ENCODE data around the gene PKD1.
"Not testable (repeated sequence)": the region's sequence is repeated elsewhere in the genome, so short reads cannot be mapped to it uniquely, and the experiment has no call there.

PKD1 gene

DNA sequence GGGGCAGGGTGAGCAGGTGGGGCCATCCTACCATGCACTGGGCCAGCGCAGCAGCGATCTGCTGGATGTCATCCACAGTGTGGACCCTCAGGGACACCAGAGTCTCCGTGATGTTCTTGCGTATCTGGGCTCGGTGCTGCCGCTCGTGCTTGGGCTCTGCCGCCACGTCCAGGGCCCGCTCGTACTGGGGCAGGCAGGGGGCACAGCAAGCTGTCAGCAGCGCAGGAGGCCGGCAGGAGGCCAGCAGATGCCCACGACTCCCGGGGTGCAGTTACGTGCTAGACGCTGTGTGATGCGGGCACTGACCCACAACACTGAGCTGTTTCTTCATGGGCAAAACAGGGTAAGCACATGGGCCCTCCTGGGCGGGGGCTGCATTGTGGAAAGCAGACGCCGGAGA, 30.4 kb downstream of the PKD1 start:
- DNase-seq = not testable (repeated sequence)

GRCh38 chr16:2104464-2104863, 31.2 kb downstream of the PKD1 start:
- not testable (repeated sequence) for DNase-seq

DNA sequence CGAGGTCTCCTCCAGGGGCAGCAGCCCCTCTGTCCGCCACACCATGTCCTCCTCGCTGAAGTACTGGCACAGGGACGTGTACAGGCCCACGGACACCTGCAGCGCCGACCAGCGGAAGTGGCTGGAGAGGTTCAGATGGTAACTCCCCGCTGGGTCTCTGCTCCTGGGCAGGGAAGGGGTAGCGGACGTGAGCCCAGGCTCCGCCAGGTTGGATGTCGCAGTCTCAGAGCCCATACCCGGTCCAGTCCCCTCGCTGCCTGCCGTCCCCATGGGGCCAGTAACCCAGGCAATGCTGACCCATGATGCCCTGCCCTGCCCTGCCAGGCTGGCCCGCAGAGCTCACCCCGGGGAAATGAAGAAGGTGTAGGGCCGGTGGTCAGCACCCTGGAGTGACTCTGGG, 33.2 kb downstream of the PKD1 start:
- no peak for DNase-seq

- not testable (repeated sequence) for DNase-seq
These were observed 34.1 kb downstream of the PKD1 start for GRCh38 chr16:2101581-2101980.

- DNase-seq = not testable (repeated sequence)
These were observed 38.0 kb downstream of the PKD1 start for GRCh38 chr16:2097689-2098088.

DNA sequence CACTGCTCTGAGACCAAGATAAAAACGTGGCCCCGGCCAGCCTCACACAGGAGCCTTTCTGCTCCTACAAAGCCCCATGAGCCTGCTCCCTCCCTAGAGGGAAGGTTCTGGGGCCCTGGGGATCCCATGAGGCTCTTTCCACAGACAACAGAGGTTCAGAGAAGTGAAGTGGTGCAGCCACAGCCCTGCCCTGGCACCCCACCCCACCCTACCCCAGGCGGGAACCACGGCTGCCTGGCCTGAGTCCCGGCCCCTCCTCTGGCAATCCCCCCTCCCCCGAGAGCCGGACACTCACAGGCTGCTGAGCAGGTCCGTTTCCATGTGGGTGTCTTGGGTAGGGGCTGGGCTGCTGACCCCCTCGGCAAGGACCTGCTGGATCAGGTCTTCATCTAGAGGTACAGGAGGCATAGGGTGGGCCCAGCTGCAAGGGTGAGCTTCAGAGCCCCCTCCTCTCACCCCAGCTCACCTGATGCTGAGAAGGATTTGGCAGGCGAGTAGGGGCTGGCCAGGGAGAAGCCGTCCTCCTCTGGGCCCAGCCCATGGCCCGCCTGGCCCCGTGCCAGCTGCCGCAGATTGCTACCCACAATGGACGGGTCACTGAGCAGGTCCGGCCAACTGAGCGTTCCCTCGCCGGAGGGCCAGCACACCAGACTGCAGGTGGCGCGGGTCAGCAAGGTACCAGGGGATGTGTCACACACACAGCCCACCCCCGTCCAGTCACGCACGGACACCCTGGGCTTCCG, 38.7 kb downstream of the PKD1 start:
- no peak for DNase-seq

- DNase-seq = no peak
These were observed 39.6 kb downstream of the PKD1 start for GRCh38 chr16:2095918-2096582.

- no peak for DNase-seq
These were observed 40.3 kb downstream of the PKD1 start for GRCh38 chr16:2095315-2095853.

DNA sequence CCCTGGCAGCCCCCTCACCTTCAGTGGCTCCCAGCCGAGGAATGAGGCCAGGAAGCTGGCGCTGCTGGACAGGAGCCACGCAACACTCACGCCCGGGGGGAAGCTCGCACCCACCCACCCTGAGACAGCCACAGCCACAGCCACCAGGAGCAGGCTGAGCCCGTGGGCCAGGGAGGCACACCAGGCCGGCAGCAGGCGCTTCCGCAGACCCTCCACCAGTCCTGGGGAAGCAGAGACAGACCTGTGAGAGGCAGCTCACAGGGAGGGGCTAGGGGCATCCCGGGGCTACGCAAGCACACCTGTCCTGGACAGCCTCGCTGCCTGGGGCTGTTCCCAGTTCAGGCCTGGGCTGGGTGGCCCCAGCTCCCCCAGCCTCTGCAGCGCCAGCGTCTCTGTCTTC, 41.9 kb downstream of the PKD1 start:
- no peak for DNase-seq

DNA sequence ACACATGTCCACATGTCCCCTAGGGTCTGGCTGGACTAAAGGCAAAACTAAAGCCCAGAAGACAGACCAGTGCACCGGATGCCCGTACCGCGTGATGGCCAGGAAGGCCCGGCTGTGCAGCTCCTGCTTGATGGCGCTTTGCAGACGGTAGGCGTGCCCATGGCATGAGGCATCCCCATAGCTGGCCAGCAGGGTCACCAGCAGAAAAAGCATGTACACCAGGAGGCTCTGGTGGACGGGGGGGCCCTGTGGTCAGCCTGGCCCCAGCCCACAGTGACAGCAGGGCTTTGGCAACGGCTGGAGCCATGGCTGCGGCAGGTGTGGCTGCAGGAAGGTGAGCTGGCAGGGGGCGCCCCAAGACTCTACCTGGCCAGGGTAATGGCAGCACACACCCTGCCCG, 42.8 kb downstream of the PKD1 start:
- no peak for DNase-seq

- no peak for DNase-seq
These were observed 43.5 kb downstream of the PKD1 start for GRCh38 chr16:2092256-2092620.

DNA sequence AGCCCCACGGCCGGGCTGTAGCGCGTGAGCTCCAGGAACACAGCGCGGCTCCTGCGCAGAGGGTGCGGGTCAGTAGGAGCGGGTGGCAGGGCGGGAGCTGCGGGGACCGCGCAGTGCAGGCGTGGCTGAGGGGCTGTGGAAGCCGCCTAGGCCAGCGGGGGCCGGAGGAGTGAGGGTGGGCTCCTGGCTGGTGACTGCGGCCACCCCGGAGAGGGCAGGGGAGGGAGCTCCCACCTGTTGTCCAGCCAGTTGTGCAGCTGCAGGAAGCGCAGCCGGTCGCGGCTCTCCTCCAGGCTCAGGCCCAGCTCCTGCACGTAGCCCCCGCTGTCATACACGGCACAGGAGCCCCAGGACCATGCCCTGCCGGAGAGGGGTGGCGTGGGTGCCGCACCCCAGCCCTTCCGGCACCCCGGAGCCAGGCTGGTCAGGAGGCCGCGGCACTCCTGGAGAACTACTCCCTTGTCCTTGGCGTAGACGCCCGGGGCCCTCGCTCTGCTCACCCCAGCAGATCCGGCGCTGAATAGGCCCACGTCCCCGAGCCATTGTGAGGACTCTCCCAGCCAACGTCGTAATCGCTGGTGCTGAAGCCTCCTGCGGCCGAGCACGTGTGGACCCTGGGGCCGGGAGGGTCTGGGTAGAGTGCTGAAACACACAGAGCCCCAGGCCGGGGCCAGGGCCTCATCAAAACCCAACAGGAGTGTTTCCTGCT, 44.0 kb downstream of the PKD1 start:
- DNase-seq = no peak

DNA sequence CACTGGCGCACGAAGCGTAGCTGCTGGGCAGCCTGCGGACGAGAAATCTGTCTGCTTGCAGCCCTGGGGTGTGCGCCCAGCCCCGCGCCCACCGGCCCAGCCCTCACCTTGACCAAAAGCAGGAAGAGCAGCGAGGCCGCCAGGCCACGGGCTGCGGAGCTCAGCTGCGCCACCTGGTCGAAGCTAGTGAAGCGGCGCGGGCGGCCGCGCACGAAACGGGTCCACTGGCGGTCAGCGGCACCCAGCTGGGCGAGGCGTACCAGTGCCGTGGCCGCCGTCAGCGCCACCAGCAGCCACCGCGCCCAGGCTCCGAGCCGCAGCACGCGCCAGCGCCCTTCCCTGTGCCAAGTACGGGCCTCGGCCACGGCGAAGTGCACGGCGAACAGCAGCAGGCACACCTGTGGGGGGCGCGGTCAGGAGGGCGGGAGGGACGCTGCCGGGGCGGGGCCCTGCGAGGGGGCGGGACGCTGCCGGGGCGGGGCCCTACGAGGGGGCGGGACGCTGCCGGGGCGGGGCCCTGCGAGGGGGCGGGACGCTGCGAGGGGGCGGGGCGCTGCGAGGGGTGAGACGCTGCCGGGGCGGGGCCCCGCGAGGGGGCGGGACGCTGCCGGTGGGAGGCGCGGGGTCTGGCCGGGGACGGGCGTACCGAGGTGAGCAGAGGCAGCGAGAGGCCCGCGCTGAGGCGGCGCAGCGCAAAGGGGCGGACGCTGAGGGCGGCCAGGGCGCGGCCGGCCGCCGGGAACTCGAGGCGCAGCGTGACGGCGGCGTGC, 44.7 kb downstream of the PKD1 start:
- no peak for DNase-seq

DNA sequence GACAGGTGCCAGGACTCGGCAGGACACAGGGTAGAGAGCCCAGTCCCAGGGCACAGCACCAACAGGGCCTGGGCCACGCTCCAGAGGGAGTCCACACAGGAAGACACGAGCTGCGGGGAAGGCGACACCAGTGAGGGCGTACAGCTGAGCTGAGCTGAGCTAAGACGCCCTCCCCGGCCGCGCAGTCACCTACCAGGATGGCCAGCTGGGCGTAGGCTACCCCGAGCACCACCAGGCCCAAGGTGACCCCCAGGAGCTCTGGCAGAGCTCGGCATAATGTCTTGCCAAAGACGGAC, 45.3 kb downstream of the PKD1 start:
- no peak for DNase-seq

DNA sequence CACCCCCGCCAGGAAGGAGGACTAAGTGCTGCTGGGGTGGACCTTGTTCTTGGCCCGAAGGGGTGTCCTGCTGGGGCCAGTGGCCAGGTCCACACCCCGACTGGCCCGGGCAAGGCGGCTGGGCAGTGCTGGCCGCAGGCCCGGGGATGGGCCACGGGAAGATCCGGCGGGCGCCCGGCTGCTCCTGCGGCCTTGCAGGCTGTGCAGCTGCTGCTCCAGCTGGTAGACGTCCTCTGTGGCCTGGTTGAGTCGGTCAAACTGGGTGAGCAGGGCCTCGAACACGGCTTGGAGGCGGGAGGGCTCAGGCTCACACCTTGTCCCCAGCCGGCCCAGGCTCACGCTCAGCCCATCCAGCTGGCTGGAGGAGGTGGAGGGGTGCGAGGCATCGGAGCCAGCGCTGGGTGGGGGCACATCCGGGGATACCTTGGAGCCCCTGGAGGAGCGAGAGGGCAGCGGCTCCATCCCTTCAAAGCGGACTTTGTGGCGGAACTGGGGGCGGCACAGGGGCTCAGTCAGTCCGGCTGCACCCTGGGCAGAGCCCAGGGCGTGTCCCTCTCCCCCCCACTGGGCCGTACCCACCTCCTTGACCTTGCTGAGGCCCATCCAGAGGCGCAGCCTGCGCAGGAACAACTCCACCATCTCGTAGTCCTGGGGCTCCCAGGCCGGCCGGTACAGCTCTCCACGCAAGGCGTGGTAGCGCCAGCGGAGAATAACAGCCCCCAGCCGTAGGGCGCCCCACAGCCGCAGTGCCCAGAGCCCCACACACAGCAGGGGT, 45.8 kb downstream of the PKD1 start:
- no peak for DNase-seq

DNA sequence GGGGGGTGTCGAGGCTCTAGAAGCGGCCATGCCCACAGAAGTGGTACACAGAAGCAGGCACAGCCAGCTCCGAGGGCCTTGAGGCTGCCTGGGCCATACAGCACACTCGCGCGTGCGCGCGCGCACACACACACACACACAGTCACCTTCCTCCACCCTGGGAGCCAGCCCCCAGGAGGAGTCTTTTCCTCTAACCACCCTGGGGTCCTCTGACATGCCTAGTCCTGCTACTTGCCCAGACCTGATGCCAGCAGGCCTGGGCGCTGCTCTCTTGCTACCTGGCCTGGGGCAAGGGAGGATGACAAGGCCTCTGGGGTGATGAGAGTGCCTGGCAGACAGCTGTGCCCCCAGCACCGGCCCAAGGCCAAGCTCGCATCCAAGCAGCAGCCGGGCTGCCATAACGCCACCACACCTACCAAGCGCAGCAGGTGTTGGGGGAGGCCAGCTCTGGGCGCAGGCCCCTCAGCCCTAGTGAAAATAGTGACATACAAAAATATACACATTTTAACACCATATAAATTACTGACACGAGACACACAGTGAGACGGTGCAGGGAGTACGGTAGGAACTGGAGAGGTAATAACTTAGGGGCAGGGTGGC, 46.8 kb downstream of the PKD1 start:
- no peak for DNase-seq

DNA sequence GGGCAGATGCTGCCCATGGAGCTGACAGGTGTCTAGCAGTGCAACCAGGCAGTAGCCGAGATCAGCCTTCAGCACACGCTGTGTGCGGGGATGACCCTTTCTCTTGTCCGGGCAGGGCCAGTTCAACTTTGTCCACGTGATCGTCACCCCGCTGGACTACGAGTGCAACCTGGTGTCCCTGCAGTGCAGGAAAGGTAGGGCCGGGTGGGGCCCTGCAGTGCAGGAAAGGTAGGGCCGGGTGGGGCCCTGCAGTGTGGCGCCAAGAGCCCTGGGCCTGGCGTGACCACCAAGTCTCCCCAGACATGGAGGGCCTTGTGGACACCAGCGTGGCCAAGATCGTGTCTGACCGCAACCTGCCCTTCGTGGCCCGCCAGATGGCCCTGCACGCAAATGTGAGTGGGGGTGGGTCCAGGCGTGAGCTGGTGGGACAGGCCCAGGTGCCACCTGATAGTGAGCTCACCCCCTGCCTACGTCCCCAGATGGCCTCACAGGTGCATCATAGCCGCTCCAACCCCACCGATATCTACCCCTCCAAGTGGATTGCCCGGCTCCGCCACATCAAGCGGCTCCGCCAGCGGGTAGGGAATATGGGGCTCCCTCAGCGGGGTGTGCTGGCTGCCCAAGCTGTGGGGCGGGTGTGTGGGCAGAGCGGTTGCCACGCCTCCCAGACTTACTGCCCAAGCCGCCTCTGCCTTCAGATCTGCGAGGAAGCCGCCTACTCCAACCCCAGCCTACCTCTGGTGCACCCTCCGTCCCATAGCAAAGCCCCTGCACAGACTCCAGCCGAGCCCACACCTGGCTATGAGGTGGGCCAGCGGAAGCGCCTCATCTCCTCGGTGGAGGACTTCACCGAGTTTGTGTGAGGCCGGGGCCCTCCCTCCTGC, 47.7 kb downstream of the PKD1 start:
- no peak for DNase-seq

DNA sequence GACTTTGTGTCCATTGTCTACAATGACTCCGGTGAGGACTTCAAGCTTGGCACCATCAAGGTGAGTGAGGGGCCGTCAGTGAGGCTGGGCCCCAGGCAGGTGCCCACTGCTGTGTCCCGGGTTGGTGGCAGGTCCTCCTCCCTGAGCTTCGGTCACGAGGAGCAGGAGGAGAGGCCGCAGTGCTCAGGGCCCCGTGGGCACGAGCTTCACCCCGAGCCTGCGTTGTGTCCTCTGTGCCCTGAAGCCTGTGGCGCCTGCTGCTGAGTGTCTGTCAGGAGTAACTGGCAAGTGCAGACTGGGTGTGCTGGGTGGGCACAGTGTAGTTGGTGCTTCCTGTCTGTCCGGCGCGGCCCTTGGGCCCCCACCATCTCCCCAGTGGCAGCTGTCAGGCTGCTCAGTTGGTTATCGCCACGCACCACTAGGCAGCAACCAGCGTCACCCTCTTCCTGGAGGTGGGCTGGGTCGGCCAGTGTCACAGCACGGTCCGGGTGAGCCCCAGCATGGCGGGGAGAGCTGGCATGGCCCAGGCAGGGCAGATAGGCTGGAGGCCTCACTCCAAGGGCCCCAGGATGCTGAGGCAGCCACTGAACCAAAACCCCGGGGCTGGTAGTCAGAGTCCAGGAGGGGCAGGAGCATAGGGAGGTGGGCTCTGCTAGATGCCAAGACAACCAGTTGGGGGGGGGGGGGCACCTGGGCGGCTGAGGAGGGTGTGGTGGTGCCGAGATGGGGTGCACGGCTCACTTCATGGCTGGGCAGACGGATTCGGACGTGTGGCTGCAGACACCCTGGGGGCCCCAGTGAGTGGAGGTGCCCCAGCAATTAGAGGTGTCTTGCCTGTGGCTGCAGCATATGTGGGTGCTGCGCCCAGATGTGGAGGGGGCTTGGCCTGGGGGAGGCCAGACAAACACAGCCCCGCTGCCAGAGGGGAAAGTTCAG, 48.6 kb downstream of the PKD1 start:
- DNase-seq = no peak

GRCh38 chr16:2086106-2086742, 49.5 kb downstream of the PKD1 start:
- no peak for DNase-seq

Data from hematopoietic multipotent progenitor cell treated with erythropoietin and hydrocortisone succinate and interleukin-3 and kit ligand, for 8 days (in vitro differentiated cells).